PC-9 (cell line): ENCODE results near the gene SPDYE5.

Experiments
- CTCF ChIP-seq: fragments of 200-600 bp; sonication (generic); conservative IDR thresholded peaks from 2 replicates; pipeline ENCODE4 v1.6.1; 2017; ENCODE audit warnings: mixed run types, antibody characterized with exemption, mild to moderate bottlenecking, moderate library complexity
- EZH2 ChIP-seq: fragments of 200-600 bp; sonication (generic); IDR thresholded peaks from 2 replicates; pipeline ENCODE4 v1.8.0; 2017; ENCODE audit warnings: antibody characterized with exemption, low read depth

- TF ChIP-seq CTCF, result no peak
- no peak for TF ChIP-seq EZH2
Measured at GRCh38 chr7:75533926-75534325, 41.8 kb downstream of the SPDYE5 start.
